ENCODE results near the gene EDNRB.
"Not testable (repeated sequence)": the region's sequence is repeated elsewhere in the genome, so short reads cannot be mapped to it uniquely, and the experiment has no call there.

EDNRB gene

DNA sequence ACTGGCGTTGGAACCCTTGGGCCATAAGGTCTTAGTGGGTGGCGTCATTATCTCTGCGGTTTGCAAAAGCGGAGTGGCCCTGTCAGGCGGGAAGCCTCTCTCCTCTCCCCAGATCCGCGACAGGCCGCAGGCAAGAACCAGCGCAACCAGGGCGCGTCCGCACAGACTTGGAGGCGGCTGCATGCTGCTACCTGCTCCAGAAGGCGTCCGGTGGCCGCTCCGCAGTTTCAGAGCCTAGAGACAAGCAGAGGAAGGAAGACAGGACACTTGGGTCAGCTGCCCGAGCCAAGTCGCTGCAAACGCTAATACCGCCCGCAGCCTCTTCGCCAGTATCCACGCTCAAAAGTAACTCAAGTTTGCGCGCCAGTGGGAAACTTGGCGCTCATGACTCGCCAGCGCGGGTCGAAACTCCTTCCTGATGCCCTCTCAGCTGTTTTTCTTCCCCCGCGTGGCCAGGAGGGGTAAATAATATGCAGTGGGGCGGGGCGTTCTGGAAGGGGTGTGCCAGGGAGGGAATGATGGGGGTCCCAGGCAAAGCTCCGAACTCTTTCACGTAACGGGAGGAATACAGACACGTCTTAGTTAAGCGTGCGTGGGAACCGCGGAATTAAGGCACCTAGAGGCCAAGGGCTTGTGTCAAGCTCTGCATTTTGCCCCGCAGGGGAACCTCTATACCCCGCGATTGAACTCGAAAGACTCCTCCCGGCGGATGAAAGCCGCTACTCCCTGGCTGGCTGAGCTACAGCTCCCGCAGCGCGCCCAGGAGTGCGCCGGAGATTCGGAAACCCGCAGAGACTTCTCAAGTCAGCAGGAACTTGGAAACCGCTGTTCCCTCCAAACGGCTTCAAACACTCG is at the start of gene EDNRB:
EDNRB (minus strand) TSS at position 441 of the 855 bp plus-strand sequence; CDS start at position 183, 258 bp downstream.
- DNase-seq = no peak

DNA sequence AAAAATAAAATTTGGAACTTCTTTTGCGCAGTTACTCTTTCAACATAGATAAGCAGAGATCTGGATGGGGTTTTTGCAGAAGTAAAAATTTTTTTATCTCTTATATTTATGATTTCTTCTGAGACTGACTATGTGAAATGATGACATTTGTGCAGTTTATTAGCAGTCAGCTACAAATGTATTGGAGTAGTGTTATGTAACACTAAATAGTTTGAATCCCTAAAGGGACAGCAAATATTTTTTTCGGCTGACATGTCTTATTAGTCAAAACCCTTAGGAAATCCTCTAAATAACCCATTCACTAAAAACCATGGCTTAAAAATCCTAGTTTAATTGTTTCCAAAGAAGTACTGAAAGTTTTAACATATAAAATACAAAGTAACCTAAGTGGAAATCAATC is 48.0 kb upstream of the EDNRB start:
- no peak for DNase-seq

DNA sequence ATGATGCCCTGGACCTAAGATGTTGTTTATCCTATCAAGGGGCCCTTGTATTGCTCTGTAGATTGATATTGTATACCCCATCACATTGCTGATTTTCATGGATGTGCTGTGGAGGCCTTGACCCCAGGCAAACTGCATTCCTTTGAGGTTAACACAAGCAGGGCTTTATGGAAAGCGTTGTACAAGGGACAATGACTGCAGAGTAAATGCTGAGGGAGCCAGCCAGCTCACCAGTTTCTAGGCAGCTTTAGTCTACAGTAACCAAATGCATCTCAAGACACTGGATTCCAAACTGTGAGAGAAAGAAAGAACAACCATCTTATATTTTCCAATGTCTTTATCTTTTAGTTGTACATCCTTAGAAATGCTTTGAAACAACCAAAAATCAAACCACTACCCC is 34.1 kb upstream of the EDNRB start:
- DNase-seq = no peak

DNA sequence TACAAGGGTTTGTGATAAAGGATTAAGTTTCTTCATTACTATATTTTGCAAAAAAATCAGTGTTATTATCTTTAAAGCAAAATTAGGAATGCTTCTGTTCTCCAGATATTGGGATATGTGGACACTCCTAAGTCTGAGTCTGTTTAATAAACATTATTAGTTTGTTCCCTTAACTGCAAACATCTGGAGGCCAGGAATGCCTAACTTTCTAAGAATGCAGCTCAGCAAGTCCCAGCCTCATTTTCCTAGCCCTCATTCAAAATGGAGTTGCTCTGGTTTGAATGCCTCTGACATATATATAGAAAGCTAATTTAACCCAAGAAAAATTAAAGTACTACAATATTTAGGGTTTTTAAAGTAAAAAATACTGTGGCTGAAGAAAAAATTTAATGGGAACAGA is 33.6 kb upstream of the EDNRB start:
- DNase-seq = no peak

DNA sequence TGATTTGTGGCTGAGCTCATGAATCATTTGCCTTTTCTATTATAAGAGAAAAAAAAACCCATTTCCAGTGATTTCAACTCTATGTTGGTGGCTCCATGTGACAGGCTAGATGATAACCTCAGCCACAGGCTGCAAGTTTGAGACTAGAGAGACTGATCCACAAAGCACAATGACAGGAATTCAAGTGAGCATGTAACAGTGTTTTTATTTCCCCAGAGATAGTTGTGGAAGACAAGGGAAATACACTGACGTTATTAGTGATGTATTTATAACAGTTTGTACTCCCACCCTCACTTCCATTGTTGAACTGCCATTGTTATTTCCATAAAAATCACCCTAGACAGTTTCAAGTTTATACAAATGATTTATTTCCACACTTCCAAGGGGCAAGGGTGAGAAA is 27.9 kb upstream of the EDNRB start:
- no peak for DNase-seq

DNA sequence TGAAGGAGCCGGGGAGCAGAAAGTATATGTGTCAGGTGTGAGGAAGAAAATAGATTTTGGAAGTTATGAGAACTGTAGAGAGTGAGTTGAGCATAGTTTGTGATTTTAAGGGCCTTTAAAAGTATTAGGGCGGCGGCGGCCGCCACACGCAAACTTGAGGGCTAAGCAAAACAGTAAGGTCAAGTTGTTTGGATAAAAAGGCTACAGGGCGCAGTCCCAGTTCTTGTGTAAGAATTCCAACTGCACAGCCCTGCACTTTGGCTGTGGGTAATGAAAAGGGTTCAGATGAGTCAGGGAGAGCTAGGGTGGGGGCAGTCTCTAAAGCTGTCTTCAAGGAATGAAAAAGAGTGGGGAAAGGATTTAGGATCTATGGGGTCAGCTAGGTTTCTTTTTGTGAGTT is 16.4 kb upstream of the EDNRB start:
- DNase-seq = not testable (repeated sequence)

DNA sequence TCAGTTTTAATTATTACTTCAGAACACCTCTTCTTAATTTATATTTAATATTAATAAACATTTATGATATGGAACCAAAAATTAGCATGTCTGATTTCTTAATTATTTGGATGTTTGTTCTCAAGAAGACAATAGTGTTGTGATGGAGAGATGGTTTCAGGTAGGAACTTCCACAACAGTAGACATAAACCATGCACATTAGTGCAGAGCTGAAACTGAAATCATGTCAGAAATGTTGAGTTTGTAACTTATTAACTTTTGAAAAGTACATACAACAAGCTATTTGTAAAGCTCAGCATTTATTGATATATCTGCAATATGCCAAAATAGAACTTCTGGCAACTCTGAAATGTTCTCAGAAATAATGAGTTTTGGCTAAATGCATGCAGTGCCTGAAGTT is 11.8 kb upstream of the EDNRB start:
- no peak for DNase-seq

DNA sequence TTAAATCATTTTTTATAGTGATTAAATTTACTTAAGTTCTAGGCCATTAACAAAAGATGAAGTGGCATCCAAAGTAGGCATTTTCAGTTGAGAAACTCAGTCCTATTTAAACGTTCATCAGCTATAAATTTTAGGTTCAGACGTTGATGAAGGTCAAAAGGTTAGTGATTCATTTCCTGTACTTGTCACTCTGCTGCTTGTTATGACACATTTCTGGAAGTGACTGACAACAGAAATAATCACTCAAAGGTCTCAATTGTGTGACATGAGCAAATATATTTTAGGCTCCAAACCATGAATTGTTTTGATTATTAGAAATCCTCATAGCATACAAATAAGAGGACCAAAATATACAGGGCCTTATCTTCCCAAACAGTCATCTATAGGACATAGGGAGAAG is 10.3 kb upstream of the EDNRB start:
- DNase-seq = no peak

DNA sequence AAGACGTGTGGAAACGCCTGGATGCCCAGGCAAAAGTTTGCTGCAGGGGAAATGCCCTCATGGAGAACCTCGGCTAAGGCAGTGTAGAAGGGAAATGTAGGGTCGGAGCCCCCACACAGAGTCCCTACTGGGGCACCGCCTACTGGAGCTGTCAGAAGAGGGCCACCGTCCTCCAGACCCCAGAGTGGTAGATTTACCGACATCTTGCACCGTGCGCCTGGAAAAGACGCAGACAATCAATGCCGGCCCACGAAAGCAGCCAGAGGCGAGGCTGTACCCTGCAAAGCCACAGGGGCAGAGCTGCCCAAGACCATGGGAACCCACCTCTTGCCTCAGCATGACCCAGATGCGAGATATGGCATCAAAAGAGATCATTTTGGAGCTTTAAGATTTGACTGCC is 7.0 kb upstream of the EDNRB start:
- DNase-seq = no peak

DNA sequence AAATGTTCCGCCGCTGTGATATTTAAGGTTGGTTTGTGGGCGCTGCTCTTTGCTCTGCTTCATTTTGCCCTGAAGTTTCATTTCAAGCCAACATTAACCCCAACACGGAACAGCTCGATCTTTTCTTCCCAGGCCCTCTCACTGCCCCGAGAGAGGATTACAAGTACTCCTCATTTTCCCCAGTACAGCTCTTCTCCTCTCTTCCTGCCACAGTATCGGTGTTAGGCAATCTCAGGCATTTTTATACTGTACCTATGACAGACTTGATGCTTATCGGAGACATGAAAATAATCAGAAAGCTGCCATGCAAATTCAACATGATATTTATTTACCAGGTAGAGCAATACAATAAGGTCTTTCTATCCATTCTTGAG is 1.3 kb upstream of the EDNRB start:
- DNase-seq = no peak

DNA sequence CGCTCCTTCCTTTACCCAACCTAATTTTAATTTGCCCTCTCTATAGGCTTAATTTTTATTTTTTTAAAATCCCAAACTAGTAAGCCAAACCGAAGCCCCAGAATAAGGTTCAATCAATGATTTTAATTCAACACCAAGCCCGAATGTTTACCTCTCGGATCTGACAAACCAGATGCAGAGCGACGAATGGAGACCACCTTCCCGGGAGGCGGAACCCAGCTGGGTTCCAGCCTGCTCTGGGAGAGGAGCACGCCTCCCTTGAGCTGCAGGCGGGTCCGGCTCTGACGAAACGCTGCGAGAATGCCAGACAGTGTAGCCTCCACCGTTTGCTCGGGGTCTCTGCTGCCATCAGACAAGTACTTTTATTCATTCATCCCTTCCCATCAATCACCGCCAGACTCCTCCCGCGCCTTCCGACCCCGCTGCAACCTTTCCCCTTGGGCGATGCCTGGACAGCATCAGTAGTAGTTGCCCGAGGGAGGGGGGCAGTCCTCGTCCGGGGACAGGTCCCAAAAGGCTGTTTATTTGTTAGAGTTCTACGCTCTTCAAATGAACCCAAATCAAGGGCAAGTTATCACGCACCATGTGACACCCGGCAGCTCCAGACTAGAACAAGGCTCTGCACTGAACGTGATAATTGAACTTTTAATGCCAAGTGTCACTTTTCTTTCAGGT is 752 bp upstream of the EDNRB start:
- no peak for DNase-seq

DNA sequence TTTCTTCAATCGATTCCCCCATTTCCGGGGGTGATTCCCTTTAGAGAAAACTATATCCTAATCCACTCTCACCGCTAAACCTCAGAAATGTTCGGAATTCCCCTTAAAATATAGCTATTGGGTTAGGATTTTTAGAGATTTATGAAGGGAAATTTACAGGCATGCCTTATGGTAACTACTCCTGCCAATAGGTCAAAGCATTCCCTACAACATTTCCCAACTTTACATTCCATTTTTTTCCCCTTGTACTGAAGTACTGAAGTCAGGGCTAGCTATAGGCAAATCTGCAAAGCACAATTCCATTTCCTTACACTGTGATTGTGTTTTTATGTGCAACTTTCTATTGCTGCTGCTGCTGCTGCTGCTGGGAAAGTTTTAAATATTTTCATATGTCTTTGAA is 2.1 kb downstream of the EDNRB start:
- no peak for DNase-seq

DNA sequence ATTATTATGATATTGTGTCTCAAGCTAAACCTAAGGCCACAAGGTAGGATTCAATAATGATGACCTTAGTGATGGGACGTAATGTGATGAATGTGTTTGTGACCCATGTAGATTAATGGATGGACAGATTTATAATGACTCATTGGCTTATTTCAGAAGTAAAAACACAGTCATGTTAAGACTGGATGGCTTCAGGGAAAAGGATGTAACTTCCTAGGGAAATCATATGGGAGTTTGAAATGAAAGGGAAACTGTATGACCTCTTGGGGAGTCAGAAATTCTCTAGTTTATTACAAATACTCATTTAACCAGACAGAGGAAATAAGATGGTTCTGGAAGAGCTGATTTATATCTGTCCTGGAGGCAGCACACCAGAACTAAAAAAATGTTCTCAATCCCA is 2.9 kb downstream of the EDNRB start:
- DNase-seq = no peak

DNA sequence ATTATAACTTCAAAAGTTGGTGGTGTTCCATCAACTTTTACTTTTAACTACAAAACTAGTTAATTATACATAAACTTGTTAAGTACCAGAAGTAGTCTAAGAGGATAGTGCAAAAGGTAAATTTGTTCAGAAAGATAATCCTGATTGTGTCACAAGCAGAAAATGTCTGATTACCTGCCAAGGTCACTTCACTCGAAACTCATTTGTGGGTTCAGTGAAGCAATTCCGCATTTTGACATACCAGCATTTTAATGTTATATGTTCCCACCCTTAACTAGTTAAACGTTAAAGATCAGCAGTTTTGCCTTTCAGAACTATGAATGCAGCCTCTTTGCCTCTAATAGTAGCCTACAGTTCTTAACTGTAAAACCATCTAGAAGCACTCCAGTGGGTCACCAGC is 5.6 kb downstream of the EDNRB start:
- no peak for DNase-seq

DNA sequence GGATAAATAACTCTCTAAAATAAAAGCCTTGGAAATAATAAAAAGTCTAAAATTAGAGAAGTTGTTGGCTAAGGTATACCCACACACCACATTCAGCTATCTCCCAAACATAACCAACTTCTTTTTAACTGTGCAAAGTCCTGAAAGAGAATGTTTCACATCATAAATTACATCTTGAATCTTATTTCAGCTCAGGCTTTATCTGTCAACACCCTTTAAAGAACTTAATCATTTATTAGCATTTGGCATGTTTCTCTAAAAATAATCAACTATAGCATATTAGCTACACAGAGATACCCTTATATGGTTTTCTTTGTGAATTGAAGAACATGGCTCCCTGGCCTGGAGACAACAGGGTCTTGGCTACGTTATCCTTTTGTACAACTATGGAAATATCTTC is 6.9 kb downstream of the EDNRB start:
- no peak for DNase-seq

DNA sequence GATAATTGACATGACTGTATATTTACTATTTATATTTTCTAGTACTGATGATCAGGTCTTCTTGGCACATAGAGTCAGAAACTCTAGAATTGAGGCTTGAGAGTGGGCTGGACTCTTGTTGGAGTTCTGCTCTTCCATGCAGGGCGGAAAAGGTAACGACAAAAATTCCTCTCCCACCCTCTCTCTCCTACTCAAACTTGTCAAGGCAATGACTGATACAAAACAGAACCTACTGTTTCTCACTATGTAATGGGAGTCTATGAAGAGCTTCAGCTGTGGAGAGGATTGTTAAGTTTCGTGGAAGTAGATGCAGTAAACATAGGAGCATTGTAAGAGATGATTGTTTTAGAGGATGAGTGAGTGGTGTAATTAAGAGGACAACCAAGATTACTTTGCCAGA is 8.8 kb downstream of the EDNRB start:
- DNase-seq = no peak

DNA sequence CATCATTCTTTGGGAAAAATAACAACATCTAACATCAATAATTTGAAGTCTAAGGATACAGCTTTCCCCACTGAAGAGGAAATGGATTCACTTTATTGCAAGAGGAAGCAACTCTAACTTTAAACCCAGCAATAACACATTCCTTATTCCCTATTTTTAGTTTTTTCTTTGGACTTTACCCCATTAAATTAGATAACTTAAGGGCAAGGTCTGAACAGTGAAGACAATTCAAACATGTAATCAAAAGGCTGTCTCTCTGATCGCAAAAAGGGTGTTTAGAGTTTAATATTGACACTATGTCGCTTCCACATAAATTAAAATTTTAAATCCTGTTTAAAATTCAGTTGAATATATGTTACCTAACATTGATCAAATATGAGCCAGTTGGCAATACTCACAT is 10.1 kb downstream of the EDNRB start:
- DNase-seq = no peak

DNA sequence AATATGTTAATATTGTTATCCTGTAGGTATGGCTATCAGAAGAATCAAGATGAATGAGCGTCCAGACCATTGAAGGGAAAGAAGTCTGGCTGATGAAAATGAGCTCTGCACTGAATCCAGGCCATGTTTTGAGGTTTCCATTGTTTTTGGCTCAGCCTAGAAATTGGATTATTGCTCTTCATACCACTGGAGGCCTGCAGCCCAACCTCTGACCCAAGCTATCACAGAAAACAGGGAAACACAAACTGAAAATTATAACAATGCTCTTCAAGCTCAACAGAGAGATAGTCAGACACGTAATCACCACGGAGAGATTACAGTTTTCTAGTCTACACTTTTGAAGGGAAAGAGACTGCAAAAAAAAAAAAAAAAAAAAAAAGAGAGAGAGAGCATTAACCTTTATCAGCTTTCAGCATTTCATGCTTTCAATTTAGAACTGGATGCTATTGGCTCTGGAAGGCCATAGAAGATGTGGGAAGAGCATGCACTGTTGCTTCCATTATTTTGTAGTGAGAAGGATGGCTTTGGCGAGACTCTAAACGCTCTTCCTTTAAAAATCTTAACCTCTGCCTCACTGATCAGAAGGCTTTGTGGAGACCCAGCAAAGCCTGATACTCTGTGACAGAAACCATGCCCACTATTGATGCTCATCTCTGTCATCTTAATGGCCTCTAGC is 10.8 kb downstream of the EDNRB start:
- no peak for DNase-seq

DNA sequence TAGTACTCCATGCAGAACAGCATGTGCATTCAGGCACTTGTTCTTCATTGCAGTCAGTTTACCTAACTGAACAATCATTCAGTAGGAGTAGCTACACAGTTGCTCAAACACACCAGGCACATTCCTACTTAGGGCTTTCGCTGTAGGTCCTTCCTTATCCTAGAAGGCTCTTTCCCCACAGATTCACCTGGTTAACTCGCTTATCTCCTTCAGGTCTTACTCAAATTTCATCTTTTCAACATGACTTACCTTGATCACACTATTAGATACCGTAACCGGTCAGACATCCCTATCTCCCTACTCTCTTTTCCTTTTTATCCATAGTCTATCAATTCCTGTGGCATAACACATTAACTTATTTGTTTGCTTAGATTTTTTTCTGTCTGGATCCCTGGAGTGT is 14.6 kb downstream of the EDNRB start:
- DNase-seq = no peak

DNA sequence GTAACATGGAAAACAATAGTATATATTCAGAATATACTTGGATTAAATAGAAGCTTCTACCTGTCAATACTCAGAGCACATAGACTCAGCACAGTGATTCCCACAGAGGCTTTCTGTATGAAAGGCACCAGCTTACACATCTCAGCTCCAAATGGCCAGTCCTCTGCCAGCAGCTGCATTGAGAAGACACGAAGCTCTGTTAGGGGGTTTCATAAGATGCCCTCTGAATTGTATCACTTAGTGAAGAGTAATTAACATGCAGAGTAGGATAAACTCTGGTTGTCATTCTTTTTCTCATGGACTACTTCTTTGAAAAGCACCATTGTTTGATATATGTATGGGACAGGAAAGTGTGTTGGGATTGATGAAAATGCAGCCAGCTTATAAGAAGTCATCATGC is 15.2 kb downstream of the EDNRB start:
- no peak for DNase-seq

DNA sequence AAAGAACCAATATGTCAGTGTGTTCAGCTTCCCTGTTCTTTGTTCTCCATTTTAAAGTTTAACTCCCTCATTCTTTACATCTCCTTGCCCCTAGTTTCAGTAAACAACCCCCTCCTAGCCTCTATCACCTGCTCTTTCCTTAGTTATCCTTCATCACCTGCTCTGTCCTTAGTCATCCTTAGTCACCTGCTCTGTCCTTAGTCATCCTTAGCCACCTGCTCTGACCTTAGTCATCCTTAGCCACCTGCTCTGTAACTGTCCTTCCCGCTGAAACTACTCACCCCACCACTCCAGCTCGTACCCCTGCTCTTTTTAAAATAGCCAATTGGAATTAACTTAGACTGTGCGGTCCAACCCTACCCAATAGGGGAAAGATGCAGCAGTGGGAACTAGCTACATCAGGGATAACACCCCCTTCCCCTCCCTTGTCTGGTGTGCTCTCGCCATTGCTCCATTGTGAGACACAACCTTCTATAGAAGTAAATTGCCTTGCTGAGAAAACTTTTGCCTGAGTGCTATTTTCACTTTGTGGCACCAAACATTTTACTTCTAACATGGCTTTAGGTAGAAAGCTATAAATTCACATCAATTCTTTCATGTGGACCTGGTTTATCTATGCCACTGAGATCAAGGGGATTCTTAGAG is 16.2 kb downstream of the EDNRB start:
- no peak for DNase-seq

DNA sequence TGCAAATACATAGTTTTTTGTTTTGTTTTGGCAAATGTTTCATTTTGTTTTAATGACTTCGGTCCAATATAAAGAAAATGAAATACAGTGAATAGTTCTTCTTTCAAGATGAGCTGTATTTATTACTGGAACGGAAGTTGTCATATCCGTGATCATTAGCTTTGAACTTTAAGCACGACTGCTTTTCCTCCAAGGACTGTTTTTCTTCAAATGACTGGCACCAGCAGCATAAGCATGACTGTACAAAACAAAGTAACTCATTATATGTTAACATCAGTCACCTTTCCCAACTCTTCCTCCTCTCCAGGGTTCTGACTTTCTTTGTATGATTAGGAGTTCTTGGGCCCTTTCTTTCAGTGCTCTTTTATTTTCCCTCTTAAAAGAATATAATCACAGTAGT is 20.5 kb downstream of the EDNRB start:
- no peak for DNase-seq

DNA sequence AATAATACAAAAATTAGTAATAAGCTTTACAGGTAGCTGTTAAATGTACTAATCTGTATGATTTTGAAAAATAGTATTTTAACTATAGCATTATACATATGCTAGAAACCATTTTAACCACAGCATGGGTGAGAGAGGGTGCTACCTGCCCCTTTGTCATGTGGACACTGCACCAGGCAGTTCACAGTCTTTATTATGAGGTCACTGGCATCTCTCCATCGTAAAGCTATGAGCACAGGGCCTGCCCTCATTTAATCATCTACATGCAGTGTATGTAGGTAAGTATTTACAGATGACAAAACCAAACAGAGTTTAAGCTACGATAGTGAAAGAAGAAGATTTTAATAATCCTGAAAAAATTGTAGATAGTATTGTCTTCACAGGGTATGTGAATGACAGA is 21.7 kb downstream of the EDNRB start:
- DNase-seq = no peak

DNA sequence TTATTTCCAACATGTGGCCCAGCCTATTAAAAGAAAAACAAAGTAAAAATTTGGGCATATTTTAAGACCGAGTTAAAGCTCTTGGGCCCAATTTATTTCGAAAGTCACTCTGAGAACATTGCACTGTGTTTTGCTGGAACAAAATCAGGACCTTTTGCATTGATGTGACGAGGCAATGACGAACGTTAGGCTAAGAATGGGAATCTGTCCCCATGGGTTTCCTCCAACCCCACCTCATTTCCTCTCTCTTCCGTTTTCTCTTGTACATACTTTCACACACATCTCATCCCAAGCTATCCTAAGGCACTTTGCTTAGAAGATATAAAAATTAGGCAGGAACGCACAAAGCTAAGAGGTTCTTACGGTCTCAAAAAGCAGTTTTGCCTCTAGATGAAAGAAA is 22.1 kb downstream of the EDNRB start:
- no peak for DNase-seq
